HG03025 (cell line): ENCODE results near the gene APOO.

Experiments used
- ATAC-seq: cut with Tn5 transposase; IDR thresholded peaks from one replicate; pipeline ENCODE4 v1.9.1; 2021; ENCODE audit warnings: mild to moderate bottlenecking, moderate library complexity; ENCODE audit not compliant: unreplicated experiment, low FRiP score

The APOO gene

DNA sequence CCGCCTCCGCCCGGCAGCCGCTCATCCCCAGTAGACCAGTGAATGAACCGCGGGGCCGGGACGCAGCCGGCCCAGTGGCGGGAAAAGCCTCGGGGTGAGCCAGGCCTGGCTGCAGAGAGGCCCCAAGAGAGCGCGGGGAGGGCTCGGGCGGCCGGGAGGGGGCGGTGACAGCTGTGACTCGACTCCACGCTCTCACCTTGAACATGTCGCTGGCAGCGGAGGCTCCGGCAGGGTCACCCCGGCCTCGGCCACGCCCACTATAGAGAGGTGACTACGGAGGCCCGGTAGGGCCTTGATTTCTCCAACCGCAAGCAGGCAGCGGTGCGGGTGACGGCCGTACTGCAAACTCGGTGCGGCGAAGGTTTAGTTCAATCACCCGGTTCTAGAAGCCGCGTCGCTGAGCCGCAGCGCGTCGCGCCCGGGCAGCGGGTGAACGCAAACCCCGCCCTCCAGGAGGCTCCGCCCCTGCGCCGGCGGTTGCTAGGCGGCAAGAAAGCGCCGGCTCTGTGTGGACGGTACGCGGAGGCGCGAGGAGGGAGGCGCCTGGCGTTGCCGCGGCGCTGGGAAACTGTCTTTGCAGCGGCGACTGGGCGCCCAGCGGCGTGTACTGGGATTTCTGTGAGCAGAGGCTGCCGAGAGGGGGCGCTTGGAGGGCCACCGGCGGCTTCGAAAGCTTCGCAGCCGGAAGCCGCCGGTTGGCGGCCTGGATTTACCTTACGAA is at the start of gene APOO, which contains the start of gene CXorf58:
TSS of gene APOO (minus strand) at position 441 of the 721 bp plus-strand sequence. CDS start at position 205, 236 bp downstream.
TSS of gene CXorf58 (plus strand) at position 509 of the 721 bp plus-strand sequence. CDS start 2,297 bp downstream, outside the sequence.
- peak; percentile 91 for ATAC-seq

DNA sequence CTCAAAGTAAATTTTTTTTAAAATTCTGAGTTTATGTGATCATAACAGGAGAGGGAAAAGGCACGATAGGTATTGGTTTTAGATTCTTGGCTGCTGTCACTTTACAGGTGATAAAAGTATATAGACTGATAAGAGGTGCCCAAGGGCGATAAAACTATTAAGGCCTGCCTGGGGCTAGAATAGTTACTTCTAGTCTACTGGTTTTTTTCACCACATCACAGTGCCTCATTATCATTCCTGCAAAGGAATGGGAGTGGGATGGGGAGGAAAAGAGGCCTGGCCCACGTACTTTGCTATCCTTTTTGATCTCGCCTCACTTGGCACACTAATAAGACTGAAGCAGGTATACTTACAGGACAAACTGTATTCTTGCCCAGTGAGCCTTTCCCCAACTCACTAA is 46.7 kb upstream of the APOO start:
- ATAC-seq: no peak

DNA sequence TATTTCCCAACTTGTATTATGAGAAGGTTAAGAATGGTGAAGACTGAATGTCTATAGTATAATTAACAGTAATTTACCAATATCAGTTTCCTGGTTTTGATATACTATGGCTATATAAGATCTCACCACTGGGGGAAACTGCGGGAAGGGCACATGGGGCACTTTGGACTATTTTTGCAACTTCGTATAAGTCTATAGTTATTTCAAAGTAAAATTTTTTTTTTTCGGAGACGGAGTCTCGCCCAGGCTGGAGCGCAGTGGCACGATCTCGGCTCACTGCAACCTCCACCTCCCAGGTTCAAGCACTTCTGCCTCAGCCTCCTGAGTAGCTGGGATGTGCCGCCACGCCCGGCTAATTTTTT is 46.2 kb upstream of the APOO start:
- ATAC-seq: no peak

DNA sequence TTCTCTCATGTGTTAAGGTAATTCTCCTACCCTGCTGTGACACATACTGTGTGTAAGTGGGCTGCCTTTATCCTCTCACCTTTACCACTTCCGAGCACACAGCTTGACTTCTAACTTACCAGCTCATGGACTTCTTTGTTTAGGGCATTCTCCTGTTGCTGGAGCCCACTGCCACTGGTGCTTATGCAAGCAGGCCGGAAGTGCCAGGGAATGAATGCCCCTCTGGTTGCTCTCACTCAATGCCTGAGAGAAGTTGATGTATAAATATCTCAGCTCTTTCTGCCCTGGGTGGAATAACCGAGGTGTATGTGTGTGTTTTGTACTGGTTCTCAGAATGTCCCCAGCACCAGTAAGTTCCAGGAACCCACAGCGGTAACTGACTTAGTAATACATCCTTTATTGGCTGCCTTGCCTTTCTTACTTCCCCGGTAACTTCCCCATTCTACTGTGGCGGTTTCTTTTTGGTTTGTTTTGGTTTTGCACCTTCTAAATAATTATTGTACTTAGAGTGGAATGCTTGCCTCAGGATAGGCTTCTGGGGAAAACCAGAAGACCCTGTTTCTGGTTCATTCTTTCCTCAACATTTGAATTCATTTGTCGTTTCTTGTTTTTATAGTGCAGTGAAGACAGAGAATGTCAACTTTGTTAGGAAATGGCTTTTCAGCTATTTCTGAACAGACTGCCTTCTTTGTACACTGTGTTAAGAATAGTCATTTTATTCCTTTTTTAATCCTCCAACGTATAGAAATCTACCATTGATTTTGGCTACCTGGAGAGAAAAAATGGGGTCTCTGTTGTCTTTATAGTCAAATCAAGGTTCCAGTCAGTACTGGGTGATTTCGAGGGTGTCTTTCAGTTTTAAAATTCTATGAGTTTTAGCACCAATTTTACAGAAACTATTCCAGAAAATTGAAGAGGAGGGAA is 45.5 kb upstream of the APOO start:
- ATAC-seq: peak; percentile 98

- ATAC-seq: no peak
Measured at GRCh38 chrX:23952391-23952790, 44.7 kb upstream of the APOO start.

DNA sequence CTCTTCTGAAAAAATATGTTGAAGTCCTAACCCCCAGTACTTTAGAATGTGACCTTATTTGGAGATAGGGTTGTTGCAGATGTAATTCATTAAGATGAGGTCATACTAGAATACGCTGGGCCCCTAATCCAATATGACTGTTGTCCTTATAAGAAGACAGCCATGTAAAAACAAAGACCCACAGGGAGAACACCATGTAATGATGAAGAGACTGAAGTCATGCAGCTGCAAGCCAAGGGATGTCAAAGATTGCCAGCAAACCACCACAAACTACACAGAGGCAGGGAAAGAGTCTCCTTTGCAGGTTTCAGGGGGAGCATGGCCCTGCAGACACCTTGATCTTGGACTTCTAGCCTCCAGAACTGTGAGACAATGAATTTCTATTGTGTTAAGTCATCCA is 37.5 kb upstream of the APOO start:
- ATAC-seq: no peak

DNA sequence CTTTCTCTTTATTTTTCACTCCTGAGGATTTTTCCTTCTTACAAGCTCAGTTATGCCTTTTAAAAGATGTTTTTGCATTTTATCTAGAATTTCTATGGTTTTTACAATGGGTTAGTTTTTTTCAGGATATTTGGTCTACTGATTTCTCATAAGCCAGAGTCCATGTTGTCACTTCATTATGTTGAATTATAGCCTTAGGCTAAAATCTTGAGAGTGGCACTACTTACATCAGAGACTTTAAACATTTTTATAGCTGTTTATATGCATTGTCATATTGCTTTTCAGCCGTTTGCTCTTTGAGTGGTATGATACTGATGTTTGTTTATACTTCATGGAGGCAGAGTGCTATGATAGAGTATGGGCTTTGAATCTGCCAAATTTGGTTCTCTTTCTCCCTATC is 36.5 kb upstream of the APOO start:
- ATAC-seq: no peak

- no peak for ATAC-seq
Measured at GRCh38 chrX:23939203-23939602, 31.5 kb upstream of the APOO start.

DNA sequence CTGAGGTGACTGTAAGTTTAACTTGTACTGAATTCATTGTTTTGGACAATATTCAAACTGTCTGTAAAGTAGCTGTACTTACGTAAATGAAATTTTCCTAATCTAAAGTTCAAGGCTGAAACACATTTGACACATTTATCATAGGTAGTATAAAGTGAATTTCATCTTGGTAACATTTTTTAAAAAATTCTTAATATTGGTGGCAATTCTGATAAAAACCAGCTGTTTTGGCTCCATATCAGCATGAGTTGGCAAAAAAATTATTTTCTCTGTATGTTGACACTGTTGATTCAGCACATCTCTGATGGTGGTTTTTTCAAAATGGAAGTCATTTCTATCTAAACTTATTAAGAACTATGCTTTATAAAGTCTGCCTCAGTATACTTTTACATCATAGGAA is 31.0 kb upstream of the APOO start:
- ATAC-seq: no peak

- no peak for ATAC-seq
Measured at GRCh38 chrX:23937100-23937499, 29.4 kb upstream of the APOO start.

- no peak for ATAC-seq
Measured at GRCh38 chrX:23936180-23936579, 28.4 kb upstream of the APOO start.

DNA sequence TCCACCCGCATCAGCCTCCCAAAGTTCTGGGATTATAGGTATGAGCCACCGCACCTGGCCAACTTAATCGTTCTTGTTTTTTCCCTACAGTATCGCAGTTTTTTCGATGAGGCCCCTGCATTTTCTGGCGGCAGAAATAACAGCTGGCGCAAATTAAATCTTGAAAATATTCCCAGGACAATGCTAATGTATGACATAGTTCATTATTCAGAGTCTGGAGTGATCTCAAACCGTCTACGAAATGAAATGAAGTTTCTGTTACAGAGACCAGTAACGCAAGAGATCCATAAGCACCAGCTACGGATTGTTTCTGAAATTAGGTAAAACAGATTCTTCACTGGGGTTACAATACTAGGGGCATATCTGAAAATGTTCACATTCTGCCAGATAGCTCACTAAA is 27.4 kb upstream of the APOO start:
- no peak for ATAC-seq

GRCh38 chrX:23932046-23932445 is 24.3 kb upstream of the APOO start:
- no peak for ATAC-seq

DNA sequence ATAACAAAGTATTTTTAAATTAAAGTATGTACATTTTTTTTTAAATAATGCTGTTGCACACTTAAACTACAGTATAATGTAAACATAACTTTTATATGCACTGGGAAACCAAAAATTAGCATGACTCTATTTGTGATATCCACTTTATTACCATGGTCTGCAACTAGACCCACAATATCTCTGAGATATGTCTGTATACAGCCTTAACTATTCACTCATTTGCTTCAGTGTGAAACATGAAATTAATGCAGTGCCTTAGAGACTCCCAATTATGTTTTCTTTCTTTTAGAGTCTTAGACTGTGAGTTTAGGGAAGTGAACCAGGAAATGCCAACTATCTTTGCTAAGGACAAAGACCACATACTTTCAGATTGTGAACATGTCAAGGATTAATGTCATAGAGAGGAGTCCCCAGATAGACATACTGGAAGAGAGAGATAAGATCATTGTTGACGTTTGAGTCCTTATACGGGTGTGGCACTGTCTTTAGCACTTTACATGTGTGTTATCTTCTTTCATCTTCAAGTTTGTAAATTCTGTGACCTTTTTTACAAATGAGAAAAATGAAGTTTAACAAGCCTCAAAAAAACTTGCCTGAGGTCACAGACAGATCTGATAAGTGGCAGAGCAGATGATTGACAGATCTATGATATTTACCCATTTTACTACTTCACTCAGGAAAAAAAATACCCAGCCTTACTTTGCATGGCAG is 23.3 kb upstream of the APOO start:
- no peak for ATAC-seq

- ATAC-seq: no peak
Measured at GRCh38 chrX:23926015-23926414, 18.3 kb upstream of the APOO start.

- no peak for ATAC-seq
Measured at GRCh38 chrX:23919706-23920320, 12.1 kb upstream of the APOO start.

DNA sequence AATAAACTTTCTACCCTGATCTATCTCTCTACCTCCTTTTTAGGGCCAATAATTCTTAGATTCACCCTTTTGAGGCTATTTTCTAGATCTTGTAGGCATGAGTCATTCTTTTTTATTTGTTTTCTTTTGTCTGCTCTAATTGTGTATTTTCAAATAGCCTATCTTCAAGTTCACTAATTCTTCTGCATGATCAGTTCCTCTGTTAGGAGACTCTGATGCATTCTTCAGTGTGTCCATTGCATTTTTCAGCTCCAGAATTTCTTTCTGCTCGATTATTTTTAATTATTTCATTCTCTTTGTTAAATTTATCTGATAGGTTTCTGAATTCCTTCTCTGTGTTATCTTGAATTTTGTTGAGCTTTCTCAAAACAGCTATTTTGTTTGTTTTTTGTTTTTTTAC is 11.4 kb upstream of the APOO start:
- no peak for ATAC-seq

DNA sequence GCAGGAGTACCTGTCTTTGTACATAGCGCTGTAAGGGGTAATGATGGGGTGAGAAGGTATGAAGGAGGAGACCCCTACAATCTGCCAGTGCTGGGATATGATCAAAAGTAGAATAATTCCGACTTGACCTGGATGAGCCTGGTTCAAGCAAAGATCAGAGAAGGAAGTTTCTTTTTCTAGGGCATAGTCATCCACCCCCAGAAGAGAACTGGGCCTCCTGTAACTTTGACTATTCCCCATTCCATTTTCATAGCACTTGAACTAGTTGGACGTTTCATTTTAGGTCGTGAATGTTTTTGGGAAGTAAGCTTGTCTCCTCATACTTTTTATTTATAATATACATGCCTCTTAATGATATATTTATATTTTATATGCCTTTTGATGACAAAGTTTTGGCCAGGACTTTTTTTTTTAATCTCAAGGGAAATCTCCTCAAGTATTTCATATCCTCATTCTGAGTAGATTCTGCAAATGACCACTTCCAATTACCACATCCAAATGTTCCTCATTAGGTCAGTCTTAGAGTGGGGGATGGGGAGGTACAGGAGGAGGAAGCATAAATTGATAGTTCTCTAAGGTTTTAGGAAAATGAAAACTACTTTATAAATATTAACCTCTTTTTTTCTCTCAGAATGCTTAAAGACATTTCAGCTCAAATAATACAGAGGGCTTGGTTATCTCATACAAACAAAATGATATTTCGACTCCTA is 3.5 kb upstream of the APOO start:
- no peak for ATAC-seq

DNA sequence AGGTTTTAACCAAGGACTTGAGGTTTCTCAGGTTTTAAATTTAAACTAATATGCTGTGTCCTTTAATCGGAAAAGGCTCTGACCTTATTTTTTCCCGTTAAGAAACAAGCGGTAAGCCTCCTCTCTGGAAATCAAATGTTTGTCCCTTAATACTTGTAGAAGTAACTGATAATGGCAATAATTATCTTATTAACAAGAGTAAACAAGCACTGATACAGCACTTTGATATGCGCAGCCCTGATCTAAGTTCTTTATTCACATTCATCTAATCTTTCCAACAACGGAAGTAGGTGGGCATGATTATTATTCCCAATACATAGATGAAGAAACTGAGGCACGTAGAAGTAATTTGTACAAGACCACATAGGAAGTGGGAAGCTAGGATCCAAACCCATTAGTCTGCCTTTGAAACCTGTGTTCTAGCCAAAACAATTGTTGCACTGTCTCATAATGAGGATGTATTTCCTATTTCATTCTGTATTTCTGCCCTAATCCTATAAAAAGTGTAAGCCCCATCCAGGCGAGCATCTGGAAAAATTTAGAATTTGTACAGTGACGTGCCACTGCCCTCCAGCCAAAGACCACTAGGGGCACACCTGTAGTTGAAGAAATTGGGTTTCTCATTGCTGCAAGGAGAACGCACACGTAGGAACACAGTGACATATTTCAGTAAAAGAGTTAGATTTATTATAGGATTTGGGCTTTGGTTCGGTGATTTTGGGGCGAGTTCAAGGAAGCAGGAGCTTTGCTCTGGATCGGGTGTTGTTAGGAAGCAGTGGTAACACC is 674 bp upstream of the APOO start:
- no peak for ATAC-seq
